Breast epithelium (tissue), 4 donors: ENCODE measurements around the gene SPARC. TPM values are rescaled to one million over a fixed set of nuclear protein-coding genes. Genes with fewer than 3 reads are reported as not detected.
A peak's percentile ranks its signal among the peaks of the same experiment; 100 is the strongest.

Source experiments
- DNase-seq, 2 donors: peaks; one replicate each; pipeline ENCODE4 v3.0.0-alpha.2; 2019; ENCODE audit warnings: low spot score in 2 of 2
- H3K27ac ChIP-seq, 2 donors: fragments of 200-600 bp; sonication (generic) in 1 of 2; one replicate each; pipeline ENCODE4 v1.5.1; 2016 to 2019; ENCODE audit warnings: mild to moderate bottlenecking in 1 of 2
- H3K27me3 ChIP-seq, 2 donors: fragments of 200-600 bp; sonication (generic) in 1 of 2; one replicate each; pipeline versions ENCODE4 v1.5.1 to v1.6.0; 2017 to 2019; ENCODE audit warnings: control low read depth in 1 of 2, mild to moderate bottlenecking in 1 of 2
- H3K36me3 ChIP-seq: fragments of 200-600 bp; one replicate; pipeline ENCODE4 v1.5.1; 2019
- H3K4me1 ChIP-seq, 2 donors: fragments of 200-600 bp; sonication (generic); one replicate each; pipeline ENCODE4 v1.5.1; 2016 to 2019; ENCODE audit warnings: control low read depth in 1 of 2
- H3K4me3 ChIP-seq, 3 donors: fragments of 200-600 bp; sonication (generic); 1 replicate in 2 of 3; 2 replicates in 1 of 3; pipeline ENCODE4 v1.5.1; 2016 to 2019; ENCODE audit warnings: mild to moderate bottlenecking in 3 of 3, moderate library complexity in 2 of 3
- H3K9me3 ChIP-seq, 2 donors: fragments of 200-600 bp; sonication (generic) in 1 of 2; one replicate each; pipeline ENCODE4 v1.5.1; 2016 to 2019; ENCODE audit warnings: control low read depth in 1 of 2
- CTCF ChIP-seq, 3 donors: fragments of 450-650 bp; IDR thresholded peaks; one replicate each; pipeline ENCODE4 v1.5.1; 2016 to 2017; ENCODE audit warnings: antibody characterized with exemption in 3 of 3, mild to moderate bottlenecking in 3 of 3, moderate library complexity in 3 of 3
- POLR2A ChIP-seq: fragments of 450-650 bp; IDR thresholded peaks from one replicate; pipeline ENCODE4 v1.6.1; 2016; ENCODE audit warnings: antibody characterized with exemption, mild to moderate bottlenecking, moderate library complexity
- POLR2AphosphoS5 ChIP-seq, 3 donors: sonication (generic); formaldehyde crosslinking; IDR thresholded peaks; one replicate each; pipeline ENCODE4 v1.6.1; 2017; ENCODE audit warnings: antibody characterized with exemption in 3 of 3
- intact Hi-C: fragments of 100-400 bp; cut with DNase I; formaldehyde crosslinking; loops from one replicate; pipeline ENCODE4 v1.15.1; 2023; ENCODE audit warnings: low total_unique reads
- total RNA-seq, 3 donors: library from RNA; depleted of rRNA; stranded (reverse); fragments of >200 nt; gene quantifications; one replicate each; pipeline ENCODE4 v1.1.0, GENCODE V29; 2016

The SPARC gene
- total RNA-seq, 3 donors from 2014 or later: 220 to 2,507 (median 295) TPM

GRCh38 chr5:151721087-151721646 lies 34.5 kb upstream of the SPARC start:
- H3K36me3 ChIP-seq: no peaks in the 10 kb centered on the region
- H3K27ac ChIP-seq: peak overlapping the region in 1 of 2 donors; percentile 38
- TF ChIP-seq POLR2A (no peak), POLR2AphosphoS5 (IDR thresholded peaks at IDR 0.05) (no peak), CTCF (IDR thresholded peaks at IDR 0.05) (no peak)
- H3K9me3 ChIP-seq: no peaks in the 10 kb centered on the region
- H3K4me3 ChIP-seq: no peak overlapping the region
- no peak for DNase-seq
- intact Hi-C loops: no loop called here
- H3K27me3 ChIP-seq: no peaks in the 10 kb centered on the region
- no peaks in the 10 kb centered on the region for H3K4me1 ChIP-seq

GRCh38 chr5:151720215-151720614 lies 33.5 kb upstream of the SPARC start:
- TF ChIP-seq POLR2A: no peak
- no peak for TF ChIP-seq POLR2AphosphoS5 (IDR thresholded peaks at IDR 0.05)
- no peak for TF ChIP-seq CTCF (IDR thresholded peaks at IDR 0.05)
- Histone ChIP-seq H3K4me1 (no peaks in the 10 kb centered on the region), H3K27me3 (no peaks in the 10 kb centered on the region), H3K27ac (no peak overlapping the region), H3K4me3 (no peak overlapping the region), H3K9me3 (no peaks in the 10 kb centered on the region), H3K36me3 (no peaks in the 10 kb centered on the region)
- intact Hi-C loops: no loop called here
- no peak for DNase-seq

- Histone ChIP-seq H3K9me3 (no peaks in the 10 kb centered on the region), H3K4me3 (no peak overlapping the region), H3K27me3 (no peaks in the 10 kb centered on the region), H3K4me1 (no peaks in the 10 kb centered on the region), H3K36me3 (no peaks in the 10 kb centered on the region), H3K27ac (peak overlapping the region; percentile 35 to 58)
- intact Hi-C loops: no loop called here
- TF ChIP-seq POLR2A: no peak
- no peak for TF ChIP-seq POLR2AphosphoS5 (IDR thresholded peaks at IDR 0.05)
- peak in 1 of 3 donors; percentile 33 for TF ChIP-seq CTCF (IDR thresholded peaks at IDR 0.05)
- DNase-seq: no peak
Measured at GRCh38 chr5:151719228-151720000, 32.7 kb upstream of the SPARC start.

GRCh38 chr5:151718646-151719045 lies 31.9 kb upstream of the SPARC start:
- Histone ChIP-seq H3K27me3 (no peaks in the 10 kb centered on the region), H3K36me3 (no peaks in the 10 kb centered on the region), H3K4me3 (no peak overlapping the region), H3K27ac (peak overlapping the region; percentile 35 to 58), H3K9me3 (no peaks in the 10 kb centered on the region), H3K4me1 (no peaks in the 10 kb centered on the region)
- intact Hi-C loops: no loop called here
- DNase-seq: no peak
- TF ChIP-seq POLR2AphosphoS5 (IDR thresholded peaks at IDR 0.05) (no peak), CTCF (IDR thresholded peaks at IDR 0.05) (no peak), POLR2A (no peak)

GRCh38 chr5:151718153-151718552 lies 31.4 kb upstream of the SPARC start:
- Histone ChIP-seq H3K36me3 (no peaks in the 10 kb centered on the region), H3K27me3 (no peaks in the 10 kb centered on the region), H3K27ac (no peak overlapping the region), H3K4me1 (no peaks in the 10 kb centered on the region), H3K9me3 (no peaks in the 10 kb centered on the region), H3K4me3 (no peak overlapping the region)
- intact Hi-C loops: no loop called here
- no peak for DNase-seq
- TF ChIP-seq CTCF (IDR thresholded peaks at IDR 0.05) (no peak), POLR2AphosphoS5 (IDR thresholded peaks at IDR 0.05) (no peak), POLR2A (no peak)
